ENCODE measurements around the gene MS4A8. TPM values are rescaled to one million over a fixed set of nuclear protein-coding genes. Genes with fewer than 3 reads are reported as not detected.

The MS4A8 gene
- total RNA-seq, 1 donor from 2014 or later, result not detected

GRCh38 chr11:60691661-60692060 is 7.8 kb upstream of the MS4A8 start:
- no peak overlapping the region for H3K9ac ChIP-seq
- H3K36me3 ChIP-seq, result no peaks in the 10 kb centered on the region
- H3K27me3 ChIP-seq, result no peaks in the 10 kb centered on the region
- H3K4me2 ChIP-seq, result no peak overlapping the region
- Mint-ChIP-seq H3K4me1 (no peaks in the 10 kb centered on the region), H3K36me3 (no peaks in the 10 kb centered on the region), H3K9me3 (no peaks in the 10 kb centered on the region), H3K4me3 (no peak overlapping the region), H3K27me3 (ENCODE audit: insufficient read depth, low read depth) (peaks cover 3% of the 10 kb centered on the region), H3K27ac (no peak overlapping the region)
- H3K27ac ChIP-seq, result no peak overlapping the region
- no peaks in the 10 kb centered on the region for H3F3A ChIP-seq (ENCODE audit: low read depth)
- no peaks in the 10 kb centered on the region for H3K79me2 ChIP-seq (ENCODE audit: low read depth)
- H3K4me1 ChIP-seq, result no peaks in the 10 kb centered on the region
- no peak overlapping the region for H3K4me3 ChIP-seq
- H2AFZ ChIP-seq (replicated peaks), result no peak overlapping the region
- no peaks in the 10 kb centered on the region for H4K20me1 ChIP-seq (ENCODE audit: low read depth)
- TF ChIP-seq CTCF (IDR thresholded peaks at IDR 0.05) (no peak), EZH2phosphoT487 (IDR thresholded peaks at IDR 0.05) (no peak), EZH2 (IDR thresholded peaks at IDR 0.05) (no peak)
- no peak for DNase-seq (ENCODE audit: low spot score)
- no peaks in the 10 kb centered on the region for H3K9me3 ChIP-seq (ENCODE audit: low read depth)

- Histone ChIP-seq H3K27me3 (no peaks in the 10 kb centered on the region), H3K27ac (no peak overlapping the region), H3K36me3 (no peaks in the 10 kb centered on the region), H3K9ac (no peak overlapping the region), H3K4me1 (peaks cover 4% of the 10 kb centered on the region), H3K79me2 (ENCODE audit: low read depth) (no peaks in the 10 kb centered on the region), H4K20me1 (ENCODE audit: low read depth) (no peaks in the 10 kb centered on the region), H2AFZ (replicated peaks) (no peak overlapping the region), H3K4me2 (no peak overlapping the region), H3K4me3 (no peak overlapping the region), H3F3A (ENCODE audit: low read depth) (no peaks in the 10 kb centered on the region), H3K9me3 (ENCODE audit: low read depth) (no peaks in the 10 kb centered on the region)
- no peaks in the 10 kb centered on the region for H3K36me3 Mint-ChIP-seq
- no peak overlapping the region for H3K4me3 Mint-ChIP-seq
- H3K4me1 Mint-ChIP-seq, result peaks cover 8% of the 10 kb centered on the region
- no peak overlapping the region for H3K27ac Mint-ChIP-seq
- DNase-seq (ENCODE audit: low spot score), result no peak
- TF ChIP-seq CTCF (IDR thresholded peaks at IDR 0.05), result no peak
- no peaks in the 10 kb centered on the region for H3K9me3 Mint-ChIP-seq
- H3K27me3 Mint-ChIP-seq (ENCODE audit: insufficient read depth, low read depth), result no peaks in the 10 kb centered on the region
Measured at GRCh38 chr11:60699936-60700335, 524 bp downstream of the MS4A8 start.

GRCh38 chr11:60700689-60701468 is 1.5 kb downstream of the MS4A8 start:
- no peaks in the 10 kb centered on the region for H3K79me2 ChIP-seq (ENCODE audit: low read depth)
- H3K4me2 ChIP-seq, result peak overlapping the region; percentile 35
- Mint-ChIP-seq H3K27me3 (ENCODE audit: insufficient read depth, low read depth) (no peaks in the 10 kb centered on the region), H3K9me3 (no peaks in the 10 kb centered on the region), H3K4me3 (no peak overlapping the region), H3K36me3 (no peaks in the 10 kb centered on the region), H3K27ac (peak overlapping the region; percentile 28), H3K4me1 (peaks cover 10% of the 10 kb centered on the region)
- H2AFZ ChIP-seq (replicated peaks), result peak overlapping the region; percentile 99
- H3K9ac ChIP-seq, result no peak overlapping the region
- H3K27ac ChIP-seq, result no peak overlapping the region
- no peaks in the 10 kb centered on the region for H3K9me3 ChIP-seq (ENCODE audit: low read depth)
- DNase-seq (ENCODE audit: low spot score), result peak; percentile 72
- no peaks in the 10 kb centered on the region for H3K36me3 ChIP-seq
- peaks cover 4% of the 10 kb centered on the region for H3K4me1 ChIP-seq
- TF ChIP-seq EZH2phosphoT487 (IDR thresholded peaks at IDR 0.05) (no peak), CTCF (IDR thresholded peaks at IDR 0.05) (peak; percentile 64)
- H3K4me3 ChIP-seq, result no peak overlapping the region
- H4K20me1 ChIP-seq (ENCODE audit: low read depth), result no peaks in the 10 kb centered on the region
- H3F3A ChIP-seq (ENCODE audit: low read depth), result no peaks in the 10 kb centered on the region
- no peaks in the 10 kb centered on the region for H3K27me3 ChIP-seq

Measured in neural progenitor cell (in vitro differentiated cells).